A673 (cell line): Measurements from ENCODE around the gene ANKRD55. TPM values are rescaled to one million over a fixed set of nuclear protein-coding genes. Genes with fewer than 3 reads are reported as not detected.

ENCODE experiments used
- BruUV-seq: library from RNA; stranded (reverse); fragments of 400-500 nt; replicated peaks from 2 replicates; lab custom pipeline; 2021; lab: Mats Ljungman, UMichigan
- CTCF ChIA-PET: fragments of 300-600 bp; sonication (Branson Sonifier 250); formaldehyde crosslinking; loops from one replicate; lab custom pipeline; 2022; ENCODE audit warnings: antibody characterized with exemption; lab: Charles Lee
- POLR2A ChIA-PET: fragments of 300-600 bp; sonication (Branson Sonifier 250); formaldehyde crosslinking; loops from one replicate; lab custom pipeline; 2022; ENCODE audit warnings: antibody characterized with exemption; ENCODE audit not compliant: low non-redundant PET; lab: Charles Lee
- DNase-seq: peaks from one replicate; pipeline ENCODE4 v3.0.0-alpha.2; 2015; ENCODE audit warnings: low spot score
- H3K27ac ChIP-seq: fragments of 200-600 bp; sonication (generic); 2 replicates; pipeline ENCODE4 v1.5.1; 2016; ENCODE audit warnings: mixed run types, low read depth, mild to moderate bottlenecking, mixed read lengths, antibody characterized with exemption, low read length; ENCODE audit not compliant: poor library complexity, severe bottlenecking
- H3K27me3 ChIP-seq: fragments of 200-600 bp; sonication (generic); replicated peaks from 2 replicates; pipeline ENCODE4 v1.6.1; 2017; ENCODE audit warnings: mixed run types, low read depth, mild to moderate bottlenecking, mixed read lengths, antibody characterized with exemption, low read length; ENCODE audit not compliant: insufficient read depth, poor library complexity
- H3K36me3 ChIP-seq: fragments of 200-600 bp; sonication (generic); 2 replicates; pipeline ENCODE4 v1.6.1; 2016; ENCODE audit warnings: mixed run types, mild to moderate bottlenecking, mixed read lengths, antibody characterized with exemption, low read length; ENCODE audit not compliant: insufficient read depth, poor library complexity, severe bottlenecking
- H3K4me1 ChIP-seq: fragments of 200-600 bp; sonication (generic); 2 replicates; pipeline ENCODE4 v1.6.1; 2017; ENCODE audit warnings: mixed run types, mild to moderate bottlenecking, mixed read lengths, antibody characterized with exemption, low read length; ENCODE audit not compliant: insufficient read depth, poor library complexity, severe bottlenecking
- H3K4me3 ChIP-seq: fragments of 200-600 bp; sonication (generic); 2 replicates; pipeline ENCODE4 v1.5.1; 2016; ENCODE audit warnings: low read depth, mixed run types, mild to moderate bottlenecking, mixed read lengths, low read length; ENCODE audit not compliant: poor library complexity, severe bottlenecking
- H3K9me3 ChIP-seq: fragments of 200-600 bp; sonication (generic); 2 replicates; pipeline ENCODE4 v1.6.1; 2016; ENCODE audit warnings: mixed run types, low read depth, mild to moderate bottlenecking, mixed read lengths, antibody characterized with exemption, low read length; ENCODE audit not compliant: poor library complexity, severe bottlenecking
- CTCF ChIP-seq: fragments of 300-800, 200-600 bp; sonication (generic); conservative IDR thresholded peaks from 2 replicates; pipeline ENCODE4 v1.5.1; 2017; ENCODE audit warnings: low read depth, mild to moderate bottlenecking, antibody characterized with exemption, low read length, moderate library complexity, mixed read lengths
- EZH2 ChIP-seq: fragments of 200-600 bp; sonication (generic); IDR thresholded peaks from 2 replicates; pipeline ENCODE4 v1.6.1; 2017; ENCODE audit warnings: borderline replicate concordance, low read depth, mild to moderate bottlenecking, mixed read lengths, antibody characterized with exemption, low read length; ENCODE audit not compliant: poor library complexity, severe bottlenecking
- intact Hi-C: fragments of 100-400 bp; cut with micrococcal nuclease; formaldehyde crosslinking; loops from one replicate; pipeline ENCODE4 v1.10.0; 2022; ENCODE audit not compliant: unreplicated experiment
- total RNA-seq: library from RNA; stranded (reverse); gene quantifications from 2 replicates; pipeline ENCODE4 v1.2.3, GENCODE V29; 2021

The ANKRD55 gene
- total RNA-seq, 1 experiment from 2014 or later, result not detected

- no peak for TF ChIP-seq EZH2
- no peak for TF ChIP-seq CTCF
- no peak for DNase-seq
- no TSS peak for BruUV-seq
- Histone ChIP-seq H3K27ac (no peak overlapping the region), H3K9me3 (no peaks in the 10 kb centered on the region), H3K4me3 (no peak overlapping the region), H3K27me3 (no peaks in the 10 kb centered on the region), H3K36me3 (no peaks in the 10 kb centered on the region), H3K4me1 (peaks cover 7% of the 10 kb centered on the region)
- ChIA-PET CTCF (no interaction called here), POLR2A (no interaction called here)
- intact Hi-C loops, result no loop called here
Observed at GRCh38 chr5:56169949-56170348, 63.2 kb downstream of the ANKRD55 start.

GRCh38 chr5:56169281-56169680 is 63.8 kb downstream of the ANKRD55 start:
- H3K9me3 ChIP-seq, result no peaks in the 10 kb centered on the region
- H3K27me3 ChIP-seq, result no peaks in the 10 kb centered on the region
- peaks cover 7% of the 10 kb centered on the region for H3K4me1 ChIP-seq
- no peak for DNase-seq
- no peak overlapping the region for H3K27ac ChIP-seq
- BruUV-seq, result no TSS peak
- POLR2A ChIA-PET, result no interaction called here
- TF ChIP-seq EZH2 (no peak), CTCF (no peak)
- no peaks in the 10 kb centered on the region for H3K36me3 ChIP-seq
- intact Hi-C loops, result no loop called here
- H3K4me3 ChIP-seq, result no peak overlapping the region
- CTCF ChIA-PET, result no interaction called here

GRCh38 chr5:56168066-56168478 is 65.1 kb downstream of the ANKRD55 start:
- no peak overlapping the region for H3K27ac ChIP-seq
- no peak overlapping the region for H3K4me3 ChIP-seq
- H3K27me3 ChIP-seq, result no peaks in the 10 kb centered on the region
- intact Hi-C loops, result no loop called here
- CTCF ChIA-PET, result no interaction called here
- DNase-seq, result no peak
- BruUV-seq, result no TSS peak
- no peaks in the 10 kb centered on the region for H3K36me3 ChIP-seq
- POLR2A ChIA-PET, result no interaction called here
- no peak for TF ChIP-seq CTCF
- no peak for TF ChIP-seq EZH2
- H3K4me1 ChIP-seq, result peaks cover 7% of the 10 kb centered on the region
- H3K9me3 ChIP-seq, result no peaks in the 10 kb centered on the region
